HG03457 (cell line): ENCODE results near the gene NRROS.

ENCODE experiments used
- ATAC-seq: cut with Tn5 transposase; IDR thresholded peaks from one replicate; pipeline ENCODE4 v1.9.1; 2021; ENCODE audit warnings: moderate number of reproducible peaks; ENCODE audit not compliant: unreplicated experiment

NRROS gene

GRCh38 chr3:196673632-196674031, 34.1 kb downstream of the NRROS start:
- ATAC-seq, result no peak

DNA sequence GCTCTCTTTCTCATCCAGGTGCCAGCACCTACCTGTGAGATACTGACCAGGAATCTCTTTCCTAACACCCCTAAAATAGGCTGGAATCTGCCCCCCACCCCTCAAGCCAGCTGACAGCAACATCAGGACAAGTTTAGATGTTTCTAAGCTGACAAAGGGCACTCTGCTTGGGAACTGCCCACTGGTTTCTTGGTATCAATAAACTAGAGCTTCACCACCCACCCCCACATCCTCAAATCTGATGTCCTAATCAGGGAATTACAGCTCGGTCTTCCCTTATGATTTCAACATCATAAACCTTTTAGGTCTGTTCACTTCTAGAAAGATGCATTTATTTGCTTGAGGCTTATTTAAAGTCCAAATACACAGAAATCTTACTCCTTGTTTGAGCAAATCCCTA, 37.9 kb downstream of the NRROS start:
- no peak for ATAC-seq

DNA sequence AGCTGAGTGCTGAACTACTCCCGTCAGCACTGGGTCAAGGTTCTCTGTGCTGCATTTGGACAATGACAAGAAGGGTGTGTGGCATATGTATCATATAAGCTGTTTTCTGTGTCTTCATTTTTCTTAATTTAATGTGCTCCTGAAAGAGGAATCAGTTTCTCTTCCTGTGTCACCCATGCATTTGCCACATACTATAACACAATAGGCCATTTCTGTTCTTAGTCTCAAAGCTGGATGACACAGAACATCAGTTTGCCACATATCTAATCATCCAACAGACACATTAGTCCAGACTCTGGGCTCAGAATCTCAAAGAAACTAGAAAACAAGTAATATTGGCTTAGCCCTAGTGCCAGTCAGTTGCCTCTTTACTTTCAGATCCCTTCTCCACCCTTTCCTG, 38.4 kb downstream of the NRROS start:
- no peak for ATAC-seq

DNA sequence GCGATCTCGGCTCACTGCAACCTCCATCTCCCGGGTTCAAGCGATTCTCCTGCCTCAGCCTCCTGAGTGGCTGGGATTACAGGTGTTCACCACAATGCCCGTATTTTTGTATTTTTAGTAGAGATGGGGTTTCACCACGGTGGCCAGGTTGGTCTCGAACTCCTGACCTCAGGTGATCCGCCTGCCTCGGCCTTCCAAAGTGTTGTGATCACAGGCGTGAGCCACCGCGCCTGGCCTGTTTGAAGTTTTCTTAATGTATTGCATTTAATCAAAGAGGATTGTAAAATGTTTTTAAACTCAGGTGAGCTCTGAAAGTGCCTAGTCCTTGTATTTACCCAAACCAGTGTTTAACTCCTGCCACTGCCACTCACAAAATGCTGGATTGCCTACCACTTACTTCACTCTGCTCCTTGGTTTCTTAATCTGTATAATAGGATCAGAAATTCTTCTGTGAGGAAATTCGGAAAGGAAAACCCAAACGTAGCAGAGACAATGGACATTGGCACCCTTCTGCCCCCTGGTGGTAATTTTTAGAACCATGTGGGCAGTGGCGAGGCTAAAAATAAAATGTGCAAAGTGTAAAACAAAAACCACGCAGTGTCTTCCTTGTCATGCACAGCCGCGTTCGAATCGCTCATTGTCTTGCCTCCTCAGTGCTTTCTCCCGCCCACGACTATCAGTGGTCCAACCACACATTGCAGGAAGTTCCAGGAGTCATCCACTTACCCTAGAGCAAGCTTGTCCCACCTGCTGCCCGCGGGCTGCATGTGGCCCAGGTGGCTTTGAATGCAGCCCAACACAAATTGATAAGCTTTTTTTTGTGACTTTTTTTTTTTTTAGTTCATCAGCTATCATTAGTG, 45.3 kb downstream of the NRROS start:
- ATAC-seq, result peak; percentile 70

DNA sequence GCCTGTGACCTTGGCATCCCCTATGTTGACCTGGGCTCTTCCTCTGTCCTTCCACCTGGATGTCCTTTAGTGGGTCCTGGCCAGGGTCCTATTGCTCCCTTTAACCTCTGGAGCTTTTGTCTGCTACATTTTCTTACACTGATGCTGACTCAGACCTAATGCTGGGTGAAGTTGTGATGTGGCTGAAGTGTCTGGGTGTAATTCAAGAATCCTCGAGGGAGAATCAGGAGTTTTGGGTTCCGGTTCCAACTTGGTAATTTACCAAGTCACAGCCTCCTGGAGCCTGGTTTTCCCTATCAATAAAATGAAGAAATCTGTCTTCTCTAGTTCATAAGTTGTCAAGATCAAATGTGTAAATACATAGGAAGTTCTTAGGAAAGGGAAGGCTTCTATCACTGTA, 46.9 kb downstream of the NRROS start:
- ATAC-seq, result no peak

DNA sequence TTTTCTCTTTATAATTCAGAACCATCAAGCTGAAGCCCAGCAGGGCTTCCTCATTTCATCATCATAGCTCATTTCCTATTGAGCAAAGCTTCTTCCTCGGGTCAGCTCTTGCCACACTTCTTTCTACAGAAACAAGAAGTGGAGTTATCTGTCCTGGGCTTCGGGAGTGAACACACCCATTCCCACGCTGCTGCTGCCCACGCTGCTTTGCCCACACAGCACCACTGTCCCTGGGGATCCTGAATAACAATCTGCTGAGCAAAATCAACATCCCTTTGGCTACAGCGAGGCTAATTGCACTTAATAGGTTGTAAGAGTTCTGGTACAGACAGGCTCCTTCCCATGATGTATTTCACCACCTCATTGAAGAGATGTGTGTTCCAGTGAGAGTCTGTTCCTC, 48.9 kb downstream of the NRROS start:
- no peak for ATAC-seq

GRCh38 chr3:196689941-196690660, 50.6 kb downstream of the NRROS start:
- no peak for ATAC-seq

- no peak for ATAC-seq
Measured at GRCh38 chr3:196691386-196691785, 51.9 kb downstream of the NRROS start.

DNA sequence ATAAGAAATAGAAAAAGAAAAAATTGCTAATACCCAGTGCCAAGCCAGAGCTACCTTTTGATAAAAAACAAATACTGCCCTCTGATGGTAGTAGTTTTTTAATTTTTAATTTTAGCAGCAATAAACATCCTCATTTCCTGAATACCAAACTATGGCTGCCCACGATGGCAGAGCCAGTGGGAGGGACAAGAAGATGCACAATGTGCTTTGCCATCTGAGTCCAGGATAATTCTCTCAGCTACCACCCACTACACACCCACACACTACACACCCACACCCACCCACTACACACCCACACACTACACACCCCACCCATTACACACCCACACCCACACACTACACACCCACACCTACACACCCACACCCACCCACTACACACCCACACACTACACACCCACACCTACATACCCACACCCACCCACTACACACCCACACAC, 54.7 kb downstream of the NRROS start:
- no peak for ATAC-seq

DNA sequence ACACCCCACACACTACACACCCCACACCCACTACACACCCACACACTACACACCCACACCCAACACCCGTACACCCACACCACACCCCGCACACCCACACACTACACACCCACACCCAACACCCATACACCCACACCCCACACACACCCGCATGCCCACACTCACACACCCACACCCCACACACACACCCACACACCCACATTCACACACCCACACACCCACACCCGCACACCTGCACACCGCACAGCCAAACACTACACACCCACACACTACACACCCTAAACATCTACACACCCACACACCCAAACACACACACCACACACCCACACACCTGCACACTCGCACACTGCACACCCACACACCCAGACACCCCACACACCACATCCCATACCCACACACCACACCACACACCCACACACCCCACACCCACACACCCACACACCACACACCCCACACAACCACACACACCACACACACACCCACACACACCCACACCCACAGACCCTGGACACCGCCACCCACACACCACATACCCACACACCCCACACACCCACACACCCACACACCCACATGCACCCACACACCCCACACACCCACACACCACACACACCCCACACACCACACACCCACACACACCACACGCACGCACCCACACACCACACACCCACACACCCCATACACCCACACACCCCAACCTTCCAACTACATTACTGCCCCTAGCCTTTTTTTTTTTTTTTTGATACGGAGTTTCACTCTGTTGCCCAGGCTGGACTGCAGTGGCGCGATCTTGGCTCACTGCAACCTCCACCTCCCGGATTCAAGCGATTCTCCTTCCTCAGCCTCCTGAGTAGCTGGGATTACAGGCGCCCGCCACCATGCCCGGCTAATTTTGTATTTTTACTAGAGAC, 55.7 kb downstream of the NRROS start:
- no peak for ATAC-seq

DNA sequence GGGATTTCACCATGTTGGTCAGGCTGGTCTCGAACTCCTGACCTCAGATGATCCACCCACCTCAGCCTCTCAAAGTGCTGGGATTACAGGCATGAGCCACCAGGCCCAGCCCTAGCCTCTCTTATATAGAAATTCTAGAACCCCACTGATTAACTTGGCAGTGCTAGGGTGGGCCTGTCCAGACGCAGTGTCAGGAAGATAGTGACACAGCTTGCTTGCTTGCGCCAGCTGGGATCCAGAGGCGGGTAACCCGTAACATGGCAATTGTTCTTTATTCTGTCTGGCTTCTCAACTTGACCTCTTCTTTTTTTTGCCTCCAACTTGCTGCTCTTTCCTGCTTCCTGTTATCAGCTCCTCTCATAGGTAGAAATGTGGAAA, 56.3 kb downstream of the NRROS start:
- no peak for ATAC-seq

GRCh38 chr3:196697270-196697669, 57.8 kb downstream of the NRROS start:
- no peak for ATAC-seq

- no peak for ATAC-seq
Measured at GRCh38 chr3:196699749-196700148, 60.3 kb downstream of the NRROS start.

DNA sequence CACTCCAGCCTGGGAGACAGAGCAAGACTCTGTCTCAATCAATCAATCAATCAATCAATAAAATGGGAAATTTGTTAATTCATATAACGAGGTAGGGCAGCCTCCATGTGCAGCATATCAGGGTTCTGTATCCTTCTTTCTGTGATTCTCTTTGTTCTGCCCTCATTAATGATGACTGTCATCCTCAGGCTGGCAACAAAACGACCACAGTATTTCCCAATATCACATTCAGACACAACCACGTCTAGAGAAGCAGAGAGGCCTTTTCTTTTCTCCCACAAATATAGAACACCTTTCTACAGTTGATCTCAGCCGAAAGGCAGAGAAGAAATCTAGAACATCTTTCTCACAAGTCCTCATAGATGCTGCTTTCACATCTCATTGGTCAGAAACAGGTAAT, 61.3 kb downstream of the NRROS start:
- no peak for ATAC-seq

- no peak for ATAC-seq
Measured at GRCh38 chr3:196706327-196706726, 66.8 kb downstream of the NRROS start.

DNA sequence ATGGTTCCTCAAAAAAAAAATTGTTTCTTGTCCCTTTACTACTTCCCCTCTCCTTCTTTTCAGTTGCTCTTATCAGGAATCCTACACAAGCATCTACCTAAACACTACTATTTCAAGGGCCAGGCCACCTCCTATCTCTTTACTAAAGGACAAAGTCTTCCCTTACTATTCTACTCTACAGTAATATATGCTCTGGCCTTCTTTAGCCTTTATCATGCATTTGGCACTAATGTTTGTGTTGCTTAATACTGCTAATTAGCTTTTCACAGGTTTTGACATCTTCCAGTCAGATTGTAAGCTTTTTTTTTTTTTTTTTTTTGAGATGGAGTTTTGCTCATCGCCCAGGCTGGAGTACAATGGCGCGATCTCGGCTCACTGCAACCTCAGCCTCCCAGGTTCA, 67.2 kb downstream of the NRROS start:
- no peak for ATAC-seq

DNA sequence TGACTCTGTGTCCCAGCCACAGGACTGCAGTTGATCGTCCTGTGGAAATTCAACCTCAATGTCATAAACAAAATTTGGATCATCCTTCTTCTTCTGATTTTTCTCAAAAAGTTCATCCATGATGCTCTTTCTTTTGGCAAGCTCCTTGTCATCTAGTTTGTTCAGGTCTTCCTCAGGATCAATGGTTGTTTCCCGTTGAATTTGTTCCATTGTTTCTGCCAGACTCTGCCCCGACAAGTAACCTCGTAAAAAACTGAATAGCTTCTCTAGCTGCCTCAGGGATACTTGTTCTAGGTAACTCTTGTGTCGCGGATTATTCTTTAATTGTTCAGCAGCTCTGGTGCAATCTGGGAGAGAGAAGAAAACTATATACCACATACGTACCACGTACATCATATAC, 68.1 kb downstream of the NRROS start:
- ATAC-seq, result no peak

- ATAC-seq, result no peak
Measured at GRCh38 chr3:196708467-196708866, 69.0 kb downstream of the NRROS start.
